Esophagus mucosa (tissue), 1 donor: ENCODE results near the gene KRR1. TPM values are rescaled to one million over a fixed set of nuclear protein-coding genes. Genes with fewer than 3 reads are reported as not detected.
A peak's percentile ranks its signal among the peaks of the same experiment; 100 is the strongest.
"Not testable (repeated sequence)": the region's sequence is repeated elsewhere in the genome, so short reads cannot be mapped to it uniquely, and the experiment has no call there.

ENCODE experiments used
- ATAC-seq: fragments of 200-7000 bp; cut with Tn5 transposase; one replicate; pipeline ENCODE4 v1.9.1; 2020
- total RNA-seq: library from RNA; stranded (reverse); gene quantifications from one replicate; pipeline ENCODE4 v1.2.4, GENCODE V29; 2023
- donor health status: DM: yes; HTN: yes; CAD: no.

KRR1 gene
- total RNA-seq, 1 donor from 2014 or later: 46.7 TPM

GRCh38 chr12:75522124-75522523 is 10.7 kb upstream of the KRR1 start:
- ATAC-seq: not testable (repeated sequence)

- not testable (repeated sequence) for ATAC-seq
Observed at GRCh38 chr12:75521224-75521623, 9.8 kb upstream of the KRR1 start.

GRCh38 chr12:75509621-75510020 is 1.8 kb downstream of the KRR1 start:
- ATAC-seq: no peak

- no peak for ATAC-seq
Observed at GRCh38 chr12:75508159-75508558, 3.2 kb downstream of the KRR1 start.

- no peak for ATAC-seq
Observed at GRCh38 chr12:75507086-75507485, 4.3 kb downstream of the KRR1 start.

GRCh38 chr12:75505706-75506312 is 5.6 kb downstream of the KRR1 start:
- ATAC-seq: no peak

- ATAC-seq: no peak
Observed at GRCh38 chr12:75503866-75504265, 7.5 kb downstream of the KRR1 start.

- no peak for ATAC-seq
Observed at GRCh38 chr12:75503459-75503858, 8.0 kb downstream of the KRR1 start.

GRCh38 chr12:75491169-75491568 is 20.2 kb downstream of the KRR1 start:
- no peak for ATAC-seq

- peak; percentile 75 for ATAC-seq
Observed at GRCh38 chr12:75489613-75490210, 21.7 kb downstream of the KRR1 start.

GRCh38 chr12:75489187-75489586 is 22.2 kb downstream of the KRR1 start:
- no peak for ATAC-seq

GRCh38 chr12:75488553-75488952 is 22.9 kb downstream of the KRR1 start:
- peak; percentile 48 for ATAC-seq

GRCh38 chr12:75487308-75487707 is 24.1 kb downstream of the KRR1 start:
- ATAC-seq: no peak

GRCh38 chr12:75484450-75484849 is 27.0 kb downstream of the KRR1 start:
- not testable (repeated sequence) for ATAC-seq

- ATAC-seq: no peak
Observed at GRCh38 chr12:75483431-75483830, 28.0 kb downstream of the KRR1 start.

- no peak for ATAC-seq
Observed at GRCh38 chr12:75482646-75483045, 28.8 kb downstream of the KRR1 start.

GRCh38 chr12:75481774-75482173 is 29.6 kb downstream of the KRR1 start:
- ATAC-seq: no peak

GRCh38 chr12:75481013-75481705 is 30.2 kb downstream of the KRR1 start:
- no peak for ATAC-seq

GRCh38 chr12:75480469-75480949 is 30.9 kb downstream of the KRR1 start, which contains the start of gene GLIPR1:
TSS of gene GLIPR1 (plus strand) at chr12:75480755. CDS start at chr12:75480881, 126 bp downstream.
- peak; percentile 92 for ATAC-seq

GRCh38 chr12:75479963-75480461 is 31.4 kb downstream of the KRR1 start:
- ATAC-seq: peak; percentile 24

GRCh38 chr12:75478116-75478794 is 33.2 kb downstream of the KRR1 start:
- ATAC-seq: no peak

- no peak for ATAC-seq
Observed at GRCh38 chr12:75477137-75477536, 34.3 kb downstream of the KRR1 start.

- ATAC-seq: no peak
Observed at GRCh38 chr12:75476071-75476470, 35.3 kb downstream of the KRR1 start.
